Gastroesophageal sphincter (tissue), 4 donors: ENCODE measurements around the gene GRK5. TPM values are rescaled to one million over a fixed set of nuclear protein-coding genes. Genes with fewer than 3 reads are reported as not detected.
A peak's percentile ranks its signal among the peaks of the same experiment; 100 is the strongest.

Experiments
- ATAC-seq: fragments of 150-250 bp; one replicate; pipeline ENCODE4 v1.9.1; 2016; ENCODE audit warnings: mild to moderate bottlenecking, moderate library complexity
- H3K27ac ChIP-seq, 4 donors: fragments of 200-600 bp; sonication (generic) in 3 of 4; 1 replicate in 3 of 4; 2 replicates in 1 of 4; pipeline ENCODE4 v1.5.1; 2016 to 2019
- H3K27me3 ChIP-seq: fragments of 200-600 bp; sonication (generic); one replicate; pipeline ENCODE4 v1.5.1; 2019
- H3K36me3 ChIP-seq, 2 donors: fragments of 200-600 bp; sonication (generic); one replicate each; pipeline ENCODE4 v1.5.1; 2019; ENCODE audit warnings: control low read depth in 1 of 2
- H3K4me1 ChIP-seq, 3 donors: fragments of 200-600 bp; sonication (generic); 1 replicate in 2 of 3; 2 replicates in 1 of 3; pipeline ENCODE4 v1.5.1; 2016 to 2019; ENCODE audit warnings: control low read depth in 2 of 3
- H3K4me3 ChIP-seq, 2 donors: fragments of 200-600 bp; sonication (generic); one replicate each; pipeline ENCODE4 v1.5.1; 2019; ENCODE audit warnings: mild to moderate bottlenecking in 1 of 2, moderate library complexity in 1 of 2
- H3K9me3 ChIP-seq, 3 donors: fragments of 200-600 bp; sonication (generic); one replicate each; pipeline ENCODE4 v1.5.1; 2017 to 2019; ENCODE audit warnings: control low read depth in 2 of 3
- CTCF ChIP-seq, 4 experiments: fragments of 200-600 bp in 2 of 4; fragments of 450-650 bp in 2 of 4; sonication (generic) in 1 of 4; IDR thresholded peaks; one replicate each; pipeline ENCODE4 v1.5.1; 2017 to 2019; ENCODE audit warnings: antibody characterized with exemption in 4 of 4, mild to moderate bottlenecking in 2 of 4, moderate library complexity in 2 of 4
- EP300 ChIP-seq: sonication (generic); formaldehyde crosslinking; IDR thresholded peaks from one replicate; pipeline ENCODE4 v1.6.1; 2017; ENCODE audit warnings: antibody characterized with exemption, mild to moderate bottlenecking
- POLR2A ChIP-seq, 2 donors: fragments of 450-650 bp; IDR thresholded peaks; one replicate each; pipeline ENCODE4 v1.6.1; 2017; ENCODE audit warnings: antibody characterized with exemption in 2 of 2, mild to moderate bottlenecking in 2 of 2, moderate library complexity in 1 of 2
- POLR2AphosphoS5 ChIP-seq: sonication (generic); formaldehyde crosslinking; IDR thresholded peaks from one replicate; pipeline ENCODE4 v1.6.1; 2017; ENCODE audit warnings: antibody characterized with exemption
- whole genome bisulfite sequencing, 2 donors: methylation state at CpG; one replicate each; pipeline ENCODE4 v1.1.5; 2018; ENCODE audit warnings: low coverage in 1 of 2; 5-methylcytosine and 5-hydroxymethylcytosine counted together
- total RNA-seq, 4 donors: library from RNA; depleted of rRNA; stranded (reverse); fragments of >200 nt; gene quantifications; one replicate each; pipeline ENCODE4 v1.1.0, GENCODE V29; 2016

The GRK5 gene
- total RNA-seq, 4 donors from 2014 or later, result 28.8 to 71.6 (median 47.7) TPM

- peaks cover 0 to 15% of the 10 kb centered on the region in 2 donors for H3K36me3 ChIP-seq
- H3K9me3 ChIP-seq, result no peaks in the 10 kb centered on the region
- peaks cover 0 to 44% (median 23%) of the 10 kb centered on the region in 3 donors for H3K4me1 ChIP-seq
- H3K27ac ChIP-seq, result peak overlapping the region in 1 of 4 donors; percentile 4
- no peaks in the 10 kb centered on the region for H3K27me3 ChIP-seq
- ATAC-seq, result no peak
- TF ChIP-seq POLR2AphosphoS5, result no peak
- no peak for TF ChIP-seq CTCF (IDR thresholded peaks at IDR 0.05)
- no peak for TF ChIP-seq EP300
- no peak for TF ChIP-seq POLR2A (IDR thresholded peaks at IDR 0.05)
- H3K4me3 ChIP-seq, result no peak overlapping the region
- 83 to 100% methylated on average over 1 to 6 of the region's 13 CpGs for WGBS, 2 donors
Measured at GRCh38 chr10:119393019-119393418, 185.6 kb downstream of the GRK5 start.

GRCh38 chr10:119393421-119393820 lies 186.1 kb downstream of the GRK5 start:
- Histone ChIP-seq H3K4me3 (no peak overlapping the region), H3K4me1 (peaks cover 0 to 44% (median 23%) of the 10 kb centered on the region in 3 donors), H3K27me3 (no peaks in the 10 kb centered on the region), H3K27ac (peak overlapping the region in 1 of 4 donors; percentile 4), H3K36me3 (peaks cover 0 to 19% of the 10 kb centered on the region in 2 donors), H3K9me3 (no peaks in the 10 kb centered on the region)
- ATAC-seq, result no peak
- WGBS, 2 donors, result 89 to 100% methylated on average over 1 to 3 of the region's 11 CpGs
- TF ChIP-seq EP300, result no peak
- TF ChIP-seq POLR2A (IDR thresholded peaks at IDR 0.05), result no peak

- H3K27me3 ChIP-seq, result no peaks in the 10 kb centered on the region
- H3K36me3 ChIP-seq, result peaks cover 0 to 23% of the 10 kb centered on the region in 2 donors
- ATAC-seq, result no peak
- H3K4me1 ChIP-seq, result peaks cover 0 to 44% (median 23%) of the 10 kb centered on the region in 3 donors
- H3K9me3 ChIP-seq, result no peaks in the 10 kb centered on the region
- no peak overlapping the region for H3K4me3 ChIP-seq
- H3K27ac ChIP-seq, result peak overlapping the region in 1 of 4 donors; percentile 4
- no peak for TF ChIP-seq POLR2AphosphoS5
- no peak for TF ChIP-seq POLR2A (IDR thresholded peaks at IDR 0.05)
- TF ChIP-seq EP300, result no peak
- no peak for TF ChIP-seq CTCF (IDR thresholded peaks at IDR 0.05)
- WGBS, 2 donors, result 70 to 94% methylated on average over 2 to 3 of the region's 4 CpGs
Measured at GRCh38 chr10:119393845-119394244, 186.5 kb downstream of the GRK5 start.

DNA sequence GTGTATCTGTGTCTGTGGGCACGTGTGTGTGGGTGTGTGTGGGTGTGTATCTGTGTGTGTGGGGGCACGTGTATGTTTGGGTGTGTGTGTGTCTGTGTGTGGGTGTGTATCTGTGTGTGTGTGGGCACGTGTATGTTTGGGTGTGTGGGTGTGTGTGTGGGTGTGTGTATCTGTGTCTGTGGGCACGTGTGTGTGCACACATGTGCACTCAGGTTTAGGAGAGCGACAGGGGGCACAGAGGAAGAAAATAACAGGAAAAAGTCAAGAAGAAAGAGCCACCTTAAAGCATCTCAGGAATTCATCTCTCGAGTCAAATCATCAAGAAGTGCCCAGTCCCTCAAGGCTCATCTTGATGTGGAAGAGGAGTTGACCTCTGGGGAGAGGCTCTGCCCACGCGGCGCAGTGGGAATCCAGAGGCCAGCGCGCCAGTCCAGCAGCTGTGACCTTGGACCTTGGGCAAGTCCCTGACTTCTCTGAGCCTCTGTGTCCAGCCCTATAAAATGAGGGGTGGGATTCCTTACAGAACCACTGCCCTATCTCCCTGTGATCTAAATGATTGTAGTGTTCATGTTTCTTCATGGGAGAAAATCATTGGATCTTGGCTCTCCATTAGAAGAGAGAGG lies 187.4 kb downstream of the GRK5 start:
- Histone ChIP-seq H3K27me3 (no peaks in the 10 kb centered on the region), H3K4me1 (peaks cover 0 to 44% (median 23%) of the 10 kb centered on the region in 3 donors), H3K9me3 (no peaks in the 10 kb centered on the region), H3K4me3 (no peak overlapping the region), H3K27ac (peak overlapping the region in 3 of 4 donors; percentile 52 to 70 (median 68)), H3K36me3 (peaks cover 0 to 28% of the 10 kb centered on the region in 2 donors)
- 85 to 90% methylated on average over 6 to 10 of the region's 11 CpGs for WGBS, 2 donors
- no peak for ATAC-seq
- TF ChIP-seq EP300, result no peak

GRCh38 chr10:119395280-119396007 lies 188.1 kb downstream of the GRK5 start:
- Histone ChIP-seq H3K4me1 (peaks cover 0 to 44% (median 23%) of the 10 kb centered on the region in 3 donors), H3K4me3 (no peak overlapping the region), H3K36me3 (peaks cover 0 to 35% of the 10 kb centered on the region in 2 donors), H3K27ac (peak overlapping the region in 3 of 4 donors; percentile 52 to 70 (median 68)), H3K27me3 (no peaks in the 10 kb centered on the region), H3K9me3 (no peaks in the 10 kb centered on the region)
- 64% methylated on average over 10 of the region's 24 CpGs; no CpG with 5 or more reads in 1 of the 2 donors for WGBS, 2 donors
- TF ChIP-seq POLR2AphosphoS5 (peak; percentile 7), POLR2A (IDR thresholded peaks at IDR 0.05) (no peak), CTCF (IDR thresholded peaks at IDR 0.05) (no peak), EP300 (no peak)
- peak; percentile 66 for ATAC-seq
